Fibroblast of villous mesenchyme (primary cell): Measurements from ENCODE around the gene TUBGCP3. TPM values are rescaled to one million over a fixed set of nuclear protein-coding genes. Genes with fewer than 3 reads are reported as not detected.

ENCODE experiments used
- DNase-seq: peaks from one replicate; pipeline ENCODE4 v3.0.0-alpha.2; 2010; ENCODE audit warnings: low read depth
- H3K4me3 ChIP-seq: 2 replicates; pipeline ENCODE4 v1.5.1; 2011; ENCODE audit warnings: low read depth, mild to moderate bottlenecking, low read length
- CTCF ChIP-seq: IDR thresholded peaks from 2 replicates; pipeline ENCODE4 v1.5.1; 2012; ENCODE audit warnings: low read depth, mild to moderate bottlenecking, low read length; ENCODE audit not compliant: insufficient read depth
- total RNA-seq: library from RNA; depleted of rRNA; stranded (reverse); fragments of >200 nt; gene quantifications from 2 replicates; pipeline ENCODE4 v1.2.3, GENCODE V29; 2012

The TUBGCP3 gene
- total RNA-seq, 1 donor: 15.5 TPM

GRCh38 chr13:112435973-112436372 lies 152.0 kb downstream of the TUBGCP3 start:
- no peak for DNase-seq
- TF ChIP-seq CTCF: no peak
- no peak overlapping the region for H3K4me3 ChIP-seq

Other genes starting within 250 kb of the TUBGCP3 start
- not detected in 2 replicates for gene SPACA7, start 211.8 kb downstream of the TUBGCP3 start, total RNA-seq
- gene ATP11A, start 101.9 kb upstream of the TUBGCP3 start, total RNA-seq: 5.8 and 6.9 TPM in 2 replicates